HG03457 (cell line): Measurements from ENCODE around the gene HECTD4.
"Not testable (repeated sequence)": the region's sequence is repeated elsewhere in the genome, so short reads cannot be mapped to it uniquely, and the experiment has no call there.

ENCODE experiments used
- ATAC-seq: cut with Tn5 transposase; IDR thresholded peaks from one replicate; pipeline ENCODE4 v1.9.1; 2021; ENCODE audit warnings: moderate number of reproducible peaks; ENCODE audit not compliant: unreplicated experiment

The HECTD4 gene, protein sequence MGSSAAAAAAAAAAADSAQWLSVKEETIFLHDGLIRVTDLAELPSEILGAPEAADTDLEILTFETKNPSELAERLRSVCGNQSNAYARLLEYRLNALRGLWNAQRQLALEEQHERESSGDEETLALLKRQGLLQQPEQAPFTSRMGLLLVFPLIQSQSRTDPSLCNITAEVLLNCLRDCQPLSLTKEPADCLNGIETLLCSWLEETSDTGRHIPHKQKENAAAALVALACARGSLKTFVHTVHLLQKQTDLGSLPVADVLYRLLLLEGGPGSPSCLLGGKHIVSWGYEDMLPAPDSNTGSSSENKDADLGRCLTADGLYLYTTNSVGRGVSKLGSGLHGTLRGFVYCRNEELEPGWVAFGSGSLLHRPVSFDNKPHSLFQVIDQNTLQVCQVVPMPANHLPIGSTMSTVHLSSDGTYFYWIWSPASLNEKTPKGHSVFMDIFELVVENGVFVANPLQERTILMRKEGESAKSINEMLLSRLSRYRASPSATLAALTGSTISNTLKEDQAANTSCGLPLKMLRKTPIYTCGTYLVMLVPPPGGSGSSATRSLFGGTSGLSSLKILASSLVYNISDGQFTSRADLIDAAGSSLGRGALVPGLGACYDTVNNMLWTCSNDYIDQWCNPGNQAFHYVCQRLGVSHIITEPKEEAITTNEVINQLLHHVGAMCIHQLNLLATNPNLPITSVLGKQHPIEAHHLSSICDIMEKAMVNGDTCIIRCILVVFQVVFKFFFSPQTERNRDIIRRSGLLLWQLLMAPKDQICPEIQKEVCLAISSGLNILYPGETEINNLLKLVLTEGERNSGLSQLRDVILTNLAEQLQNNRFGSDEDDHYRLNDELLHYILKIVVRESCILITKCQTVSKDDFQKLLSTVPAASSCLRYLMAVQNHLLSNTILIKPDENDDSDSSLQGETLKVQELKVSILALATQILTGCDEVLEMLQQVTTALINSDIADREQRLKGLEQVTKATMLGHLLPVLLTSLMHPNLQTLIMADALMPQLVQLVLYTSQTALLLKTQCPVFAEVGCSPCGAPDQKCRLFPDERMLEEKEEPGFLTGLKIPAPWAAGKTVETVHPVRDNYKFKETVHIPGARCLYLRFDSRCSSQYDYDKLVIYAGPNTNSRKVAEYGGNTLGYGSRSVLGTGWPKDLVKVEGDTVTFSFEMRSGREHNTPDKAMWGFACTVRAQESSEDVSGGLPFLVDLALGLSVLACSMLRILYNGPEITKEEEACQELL (N-terminal part only)

DNA sequence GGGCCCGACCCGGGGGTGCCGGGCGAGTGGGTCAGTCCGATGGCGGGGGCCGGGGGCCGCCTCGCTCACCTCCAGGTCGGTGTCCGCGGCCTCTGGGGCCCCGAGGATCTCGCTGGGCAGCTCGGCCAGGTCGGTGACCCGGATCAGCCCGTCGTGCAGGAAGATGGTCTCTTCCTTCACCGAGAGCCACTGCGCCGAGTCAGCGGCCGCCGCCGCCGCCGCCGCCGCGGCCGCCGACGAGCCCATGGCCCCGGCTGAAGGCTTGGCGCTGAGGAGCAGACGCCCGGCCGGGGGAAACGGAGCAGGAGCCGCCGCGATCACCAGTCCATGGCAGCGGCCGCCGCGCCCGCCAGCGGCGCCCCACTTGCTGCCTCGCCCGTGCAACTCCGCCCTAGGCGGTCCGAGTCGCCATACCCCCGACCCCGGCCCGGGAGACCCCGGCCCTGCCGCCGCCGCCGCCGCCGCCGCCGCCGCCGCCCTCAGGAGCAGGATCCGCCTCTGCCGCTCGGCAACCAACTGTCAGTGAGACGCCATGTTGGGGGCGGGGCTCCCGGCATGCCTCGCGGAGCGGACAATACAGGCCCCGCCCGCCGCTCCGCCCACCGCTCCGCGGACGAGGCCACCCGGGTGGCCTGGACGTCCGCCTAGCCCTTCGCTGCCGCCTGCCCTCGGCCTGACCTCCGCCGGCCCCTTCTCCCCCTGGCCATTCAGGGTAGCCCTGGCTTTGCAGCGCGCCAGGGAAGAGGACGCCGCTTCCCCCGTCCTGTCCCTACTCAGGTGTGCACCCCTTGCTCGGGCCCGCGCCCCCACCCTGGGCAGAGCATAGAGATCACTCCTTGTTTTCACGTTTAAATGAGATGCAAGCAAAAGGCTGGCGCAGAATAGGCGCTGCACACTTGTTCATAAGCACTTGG lies at the start of gene HECTD4:
TSS of gene HECTD4 (minus strand) at position 549 of the 914 bp plus-strand sequence. CDS start at position 246, 303 bp downstream.
- ATAC-seq: peak; percentile 76

- ATAC-seq: no peak
These were observed 49.7 kb upstream of the HECTD4 start for GRCh38 chr12:112431965-112432364.

GRCh38 chr12:112430929-112431328 lies 48.7 kb upstream of the HECTD4 start:
- no peak for ATAC-seq

- no peak for ATAC-seq
These were observed 45.5 kb upstream of the HECTD4 start for GRCh38 chr12:112427760-112428159.

GRCh38 chr12:112425582-112426382 lies 43.6 kb upstream of the HECTD4 start:
- ATAC-seq: no peak

DNA sequence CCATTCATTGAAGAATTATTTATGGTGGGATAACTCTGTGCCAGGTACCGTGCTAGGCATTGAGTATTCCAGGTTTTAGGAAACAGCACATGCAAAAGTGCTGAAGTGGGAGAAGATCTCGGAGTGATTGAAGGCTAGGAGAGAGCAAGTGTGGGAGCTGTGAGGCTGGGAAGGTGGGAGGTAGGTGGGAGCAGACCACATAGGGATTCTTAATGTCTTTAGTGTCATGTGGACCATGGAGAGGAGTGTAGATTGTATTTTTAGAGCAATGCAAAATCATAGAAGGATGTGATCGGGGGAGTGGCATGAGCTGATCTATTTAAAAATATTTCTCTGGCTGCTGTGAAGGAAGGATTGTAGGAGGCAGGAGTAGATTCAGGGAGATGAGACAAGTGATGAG lies 41.9 kb upstream of the HECTD4 start:
- ATAC-seq: no peak

DNA sequence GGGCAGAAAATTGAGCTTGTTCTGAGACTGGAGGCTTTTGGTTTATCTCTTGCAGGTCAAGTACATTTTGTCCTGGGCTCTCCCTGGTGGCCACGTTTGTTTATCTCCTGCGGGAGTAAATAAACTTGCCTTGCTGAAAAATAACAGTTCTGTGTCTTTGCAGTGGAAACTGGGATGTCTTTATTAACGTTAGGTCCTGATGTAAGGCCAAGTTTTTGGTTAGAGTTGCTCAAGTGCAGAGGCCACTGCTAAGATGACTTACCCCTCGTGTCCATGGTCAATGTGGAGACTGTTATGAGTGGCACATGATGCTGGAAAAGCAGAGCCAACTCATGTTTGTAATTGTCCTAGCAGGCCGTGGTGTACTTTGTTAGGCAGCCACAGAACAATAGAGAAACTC lies 40.3 kb upstream of the HECTD4 start:
- no peak for ATAC-seq

DNA sequence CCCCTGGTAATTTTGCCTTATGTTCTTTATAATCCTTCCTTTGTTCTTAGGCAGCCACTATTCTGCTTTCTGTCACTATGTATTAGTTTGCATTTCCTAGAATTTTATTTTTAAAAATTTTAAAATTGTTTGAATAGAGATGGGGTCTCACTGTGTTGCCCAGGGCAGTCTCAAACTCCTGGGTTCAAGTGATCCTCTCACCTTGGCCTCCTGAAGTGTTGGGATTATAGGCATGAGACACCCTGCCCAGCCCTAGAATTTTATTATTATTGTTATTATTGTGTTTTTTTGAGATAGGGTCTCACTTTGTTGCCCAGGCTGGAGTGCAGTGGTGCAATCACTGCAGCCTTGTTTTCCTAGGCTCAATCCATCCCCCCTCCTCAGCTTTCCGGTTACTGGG lies 39.1 kb upstream of the HECTD4 start:
- ATAC-seq: no peak

GRCh38 chr12:112420740-112421139 lies 38.5 kb upstream of the HECTD4 start:
- no peak for ATAC-seq

- peak; percentile 29 for ATAC-seq
These were observed 37.3 kb upstream of the HECTD4 start for GRCh38 chr12:112419297-112420133.

DNA sequence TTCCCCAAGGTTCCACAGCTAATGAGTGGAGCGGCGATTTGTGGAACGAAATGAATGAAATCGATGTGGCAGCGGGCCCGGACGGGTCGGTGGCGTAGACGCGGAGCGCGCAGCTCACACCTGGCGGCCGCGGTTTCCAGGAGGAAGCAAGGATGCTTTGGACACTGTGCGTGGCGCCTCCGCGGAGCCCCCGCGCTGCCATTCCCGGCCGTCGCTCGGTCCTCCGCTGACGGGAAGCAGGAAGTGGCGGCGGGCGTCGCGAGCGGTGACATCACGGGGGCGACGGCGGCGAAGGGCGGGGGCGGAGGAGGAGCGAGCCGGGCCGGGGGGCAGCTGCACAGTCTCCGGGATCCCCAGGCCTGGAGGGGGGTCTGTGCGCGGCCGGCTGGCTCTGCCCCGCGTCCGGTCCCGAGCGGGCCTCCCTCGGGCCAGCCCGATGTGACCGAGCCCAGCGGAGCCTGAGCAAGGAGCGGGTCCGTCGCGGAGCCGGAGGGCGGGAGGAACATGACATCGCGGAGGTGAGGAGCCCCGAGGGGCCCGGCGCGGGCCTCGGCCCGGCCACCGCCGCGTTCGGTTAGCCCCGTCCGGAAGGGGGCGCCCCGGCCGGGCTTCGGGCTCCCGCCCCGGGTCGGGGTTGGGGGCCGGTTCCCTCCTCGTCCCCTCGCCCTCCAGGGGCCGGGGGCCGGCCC lies 36.5 kb upstream of the HECTD4 start, which contains the start of gene PTPN11:
TSS of gene PTPN11 (plus strand) at position 340 of the 689 bp plus-strand sequence. CDS start at position 505, 165 bp downstream.
- ATAC-seq: peak; percentile 53

- ATAC-seq: no peak
These were observed 36.0 kb upstream of the HECTD4 start for GRCh38 chr12:112418273-112418607.

GRCh38 chr12:112415457-112415856 lies 33.2 kb upstream of the HECTD4 start:
- not testable (repeated sequence) for ATAC-seq

GRCh38 chr12:112413855-112414625 lies 31.8 kb upstream of the HECTD4 start:
- ATAC-seq: no peak

DNA sequence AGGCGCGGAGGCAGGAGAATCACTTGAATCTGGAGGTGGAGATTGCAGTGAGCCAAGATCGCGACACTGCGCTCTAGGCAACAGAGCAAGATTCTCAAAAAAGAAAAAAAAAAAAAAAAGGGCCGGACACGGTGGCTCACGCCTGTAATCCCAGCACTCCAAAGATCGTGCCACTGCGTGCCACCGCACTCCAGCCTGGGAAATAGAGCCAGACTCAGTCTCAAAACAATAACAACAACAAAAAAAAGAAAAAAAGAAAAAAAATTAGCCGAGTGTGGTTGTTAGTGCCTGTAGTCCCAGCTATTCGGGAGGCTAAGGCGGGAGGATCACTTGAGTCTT lies 27.6 kb upstream of the HECTD4 start:
- no peak for ATAC-seq

DNA sequence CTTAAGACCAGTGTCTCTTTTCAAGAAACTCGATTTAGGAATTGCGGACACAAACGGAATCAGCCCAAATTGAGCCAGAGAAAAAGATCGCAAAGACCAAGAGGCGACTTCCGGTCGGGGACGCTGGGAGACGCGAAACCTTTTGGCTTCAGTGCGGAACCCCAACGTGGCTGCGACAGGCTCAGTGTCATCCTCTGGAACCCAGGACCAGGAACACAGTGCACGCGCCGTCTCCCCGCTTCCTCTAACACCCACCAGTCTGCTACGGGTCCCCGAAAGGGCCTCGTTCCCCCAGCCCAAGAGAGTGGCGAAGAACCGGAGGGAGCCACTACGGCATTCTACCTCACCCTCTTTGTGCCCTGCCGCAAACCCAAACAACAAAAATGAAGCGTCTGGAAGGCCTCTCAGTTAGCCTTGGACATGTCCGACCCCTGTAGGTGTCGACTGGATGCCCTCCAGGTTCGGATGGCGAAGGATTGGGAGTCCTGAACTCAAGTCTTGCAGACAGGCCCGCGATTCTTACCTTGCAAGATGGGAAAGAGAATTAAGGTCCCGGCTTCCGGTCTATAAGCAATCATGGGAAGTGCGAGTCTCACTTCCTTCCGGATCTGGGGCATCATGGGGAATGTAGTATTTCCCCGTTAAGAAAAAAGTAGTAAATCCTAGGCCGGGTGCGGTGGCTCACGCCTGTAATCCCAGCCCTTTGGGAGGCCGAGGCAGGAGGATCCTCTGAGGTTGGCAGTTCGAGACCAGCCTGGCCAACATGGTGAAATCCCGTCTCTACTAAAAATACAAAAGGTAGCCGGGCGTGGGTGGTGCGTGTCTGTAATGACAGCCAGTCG lies 27.1 kb upstream of the HECTD4 start, which contains the start of gene RPL6:
TSS of gene RPL6 (minus strand) at position 542 of the 842 bp plus-strand sequence. CDS start 949 bp downstream, outside the sequence.
- ATAC-seq: peak; percentile 63
